GM19193 (cell line): ENCODE results near the gene ETV5.

Source experiments
- POLR2A ChIP-seq: IDR thresholded peaks from 4 replicates; pipeline ENCODE4 v1.6.1; 2011; ENCODE audit not compliant: insufficient read depth, insufficient read length; ENCODE audit errors: extremely low read depth

Gene ETV5

GRCh38 chr3:186042036-186042435 is 66.9 kb downstream of the ETV5 start:
- TF ChIP-seq POLR2A = no peak

DNA sequence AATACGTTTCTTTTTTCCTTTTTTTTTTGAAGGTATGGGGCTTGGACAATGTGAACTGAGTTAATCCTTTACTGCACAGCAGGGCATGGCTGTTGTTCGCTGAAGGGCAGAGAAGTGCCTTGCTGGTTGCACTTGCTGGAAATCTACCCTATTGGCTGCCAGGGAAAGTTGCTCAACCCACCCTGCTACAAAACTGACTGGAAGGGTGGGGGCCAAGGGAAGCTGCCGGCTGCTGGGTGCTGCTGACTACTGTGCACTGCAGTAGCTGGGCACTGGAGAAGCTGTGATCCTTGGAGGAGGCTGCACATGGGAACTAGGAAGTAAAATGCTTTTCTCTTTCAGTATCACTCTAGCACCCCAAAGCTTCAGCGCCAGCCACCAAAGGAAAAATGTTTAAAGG is 70.5 kb downstream of the ETV5 start:
- TF ChIP-seq POLR2A = no peak

GRCh38 chr3:186035277-186035676 is 73.6 kb downstream of the ETV5 start:
- no peak for TF ChIP-seq POLR2A

- no peak for TF ChIP-seq POLR2A
Measured at GRCh38 chr3:186032321-186032720, 76.6 kb downstream of the ETV5 start.

- no peak for TF ChIP-seq POLR2A
Measured at GRCh38 chr3:186025161-186025560, 83.7 kb downstream of the ETV5 start.

GRCh38 chr3:186024210-186024609 is 84.7 kb downstream of the ETV5 start:
- no peak for TF ChIP-seq POLR2A

DNA sequence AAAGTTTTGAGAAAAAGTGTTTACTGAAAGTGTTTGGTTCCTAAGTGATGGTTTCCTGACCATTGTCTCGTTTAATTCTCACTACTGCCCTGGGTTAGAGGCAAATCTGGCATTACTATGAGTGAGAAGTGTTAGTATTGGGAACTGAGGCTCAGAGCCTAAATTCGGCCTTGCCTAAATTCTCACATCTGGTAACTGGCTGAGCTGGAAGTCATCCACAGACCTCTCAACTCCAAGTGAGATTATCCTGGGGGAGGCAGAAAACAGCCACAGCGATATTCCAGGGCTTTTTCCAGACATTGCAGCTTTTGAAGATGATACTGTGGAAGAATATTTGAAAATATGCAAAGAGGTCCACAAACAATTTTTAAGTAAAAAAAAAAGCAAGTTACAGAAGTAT is 86.0 kb downstream of the ETV5 start:
- TF ChIP-seq POLR2A = no peak

DNA sequence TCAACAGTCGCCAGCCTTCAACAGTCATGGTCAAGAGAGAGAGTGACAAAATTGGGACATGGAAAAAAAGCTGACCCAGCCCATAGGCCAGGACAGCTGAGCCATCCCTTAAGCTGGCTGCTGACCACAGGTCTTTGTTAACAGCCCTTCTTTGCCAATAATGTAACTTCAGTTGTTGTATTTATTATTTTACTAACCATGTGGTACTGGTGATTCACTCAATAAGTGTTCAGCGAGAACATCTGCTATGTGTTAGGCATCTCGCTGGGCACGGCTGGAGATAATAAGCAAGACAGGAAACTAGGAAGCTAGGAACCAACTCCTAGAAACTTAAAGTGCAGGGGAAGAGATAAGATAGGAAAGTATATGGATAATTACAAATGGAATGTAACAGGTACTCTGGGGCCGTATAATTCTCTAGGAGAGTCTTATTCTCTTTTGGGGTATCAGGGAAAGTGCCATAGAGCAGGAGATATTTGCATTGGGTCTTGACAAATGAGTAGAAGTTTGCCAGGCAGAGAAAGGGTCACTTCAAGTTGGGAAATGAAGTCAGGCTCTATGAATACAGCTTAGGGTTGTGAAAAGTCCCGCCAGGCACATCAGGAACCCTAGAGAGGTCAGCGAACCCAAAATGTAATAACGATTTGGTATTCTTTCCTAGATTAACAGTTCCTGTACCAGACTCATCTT is 87.1 kb downstream of the ETV5 start:
- TF ChIP-seq POLR2A = no peak

- TF ChIP-seq POLR2A = no peak
Measured at GRCh38 chr3:186014866-186015265, 94.0 kb downstream of the ETV5 start.

DNA sequence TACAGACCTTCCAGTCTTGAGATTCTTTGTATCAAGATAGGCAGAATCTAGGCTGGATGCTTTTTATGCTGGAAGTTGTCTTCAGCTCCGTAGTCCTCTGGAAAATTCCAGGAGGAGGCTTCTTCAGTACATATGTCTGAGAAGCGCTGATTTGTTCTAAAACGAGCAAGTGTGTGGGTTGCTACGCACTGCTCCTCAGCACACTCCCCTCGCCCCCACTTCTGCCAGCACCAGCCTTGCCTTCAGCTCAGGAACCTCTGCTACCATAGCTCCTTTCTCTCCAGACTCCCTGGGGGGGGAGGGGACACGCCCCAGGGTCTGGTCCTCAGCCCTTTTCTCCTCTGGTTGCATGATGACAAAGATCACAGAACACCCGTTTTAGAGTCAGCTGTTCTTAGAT is 95.6 kb downstream of the ETV5 start:
- no peak for TF ChIP-seq POLR2A

- no peak for TF ChIP-seq POLR2A
Measured at GRCh38 chr3:186012137-186012536, 96.8 kb downstream of the ETV5 start.

DNA sequence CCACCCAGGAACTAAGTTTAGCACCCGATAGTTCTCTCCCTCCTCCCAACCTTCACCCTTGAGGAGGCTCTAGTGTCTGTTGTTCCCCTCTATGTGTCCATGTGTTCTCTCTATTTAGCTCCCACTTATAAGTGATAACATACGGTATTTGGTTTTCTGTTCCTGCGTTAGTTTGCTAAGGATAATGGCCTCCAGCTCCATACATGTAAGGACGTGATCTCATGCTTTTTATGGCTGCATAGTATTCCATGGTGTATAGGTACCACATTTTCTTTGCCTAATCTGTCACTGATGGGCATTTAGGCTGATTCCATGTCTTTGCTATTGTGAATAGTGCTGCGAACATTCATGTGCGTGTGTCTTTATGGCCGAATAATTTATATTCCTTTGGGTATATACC is 104.2 kb downstream of the ETV5 start:
- TF ChIP-seq POLR2A = no peak

DNA sequence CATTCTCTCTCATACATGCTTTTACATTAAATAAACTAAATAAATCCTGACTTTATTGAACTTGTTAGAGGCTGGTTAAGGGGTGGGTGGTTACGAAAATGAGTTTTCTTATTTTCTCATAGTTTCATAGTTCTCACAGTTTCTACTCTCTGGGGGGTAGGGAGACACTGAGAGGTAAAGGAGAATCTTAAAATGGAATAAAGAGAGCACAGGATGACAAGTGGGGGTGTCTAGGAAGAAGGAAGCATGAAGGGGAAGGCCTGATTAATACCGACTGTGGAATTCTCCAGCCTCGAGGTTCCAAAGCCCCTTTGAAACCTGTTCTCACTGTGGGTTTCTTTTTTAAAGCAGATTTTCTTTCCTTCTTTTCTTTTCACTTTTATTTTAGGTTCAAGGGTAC is 104.7 kb downstream of the ETV5 start:
- TF ChIP-seq POLR2A = no peak

DNA sequence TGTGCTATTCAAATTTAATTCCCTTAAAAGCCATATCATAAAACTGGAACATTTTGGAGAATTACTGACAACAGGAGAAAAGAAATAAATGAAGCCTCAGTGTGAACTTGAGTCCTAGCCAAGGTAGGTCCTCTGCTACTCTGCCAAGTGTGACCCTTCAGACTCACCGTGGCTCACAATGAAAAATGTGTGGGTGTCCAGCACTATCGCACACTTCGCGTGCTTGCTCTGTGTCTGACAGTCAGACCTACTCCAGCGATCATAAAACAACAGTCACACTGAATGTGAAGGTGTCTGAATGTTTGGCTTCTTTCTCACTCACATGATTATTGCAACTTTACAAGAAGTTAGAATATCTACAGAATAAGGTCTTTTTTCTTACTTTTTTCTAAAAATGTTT is 105.3 kb downstream of the ETV5 start:
- no peak for TF ChIP-seq POLR2A

- TF ChIP-seq POLR2A = no peak
Measured at GRCh38 chr3:186002884-186003472, 105.9 kb downstream of the ETV5 start.

DNA sequence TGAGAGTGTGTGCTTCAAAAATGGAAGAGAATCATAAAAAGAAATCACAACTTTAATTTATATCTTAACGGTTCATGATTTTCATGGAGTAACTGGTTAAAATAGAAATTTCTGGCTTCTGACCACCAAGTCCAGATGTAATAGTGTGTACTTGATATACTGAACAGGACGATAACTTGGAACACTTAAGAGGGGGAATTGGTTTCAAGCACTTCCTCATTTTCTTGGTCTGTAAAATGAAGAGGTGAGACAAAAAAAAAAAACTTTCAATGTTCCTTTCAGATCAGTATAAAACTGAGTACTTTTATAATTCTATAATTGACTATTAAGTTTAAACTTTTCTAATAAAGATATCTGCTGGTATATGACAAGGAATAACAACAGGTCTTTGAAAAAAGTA is 107.0 kb downstream of the ETV5 start:
- TF ChIP-seq POLR2A = no peak

DNA sequence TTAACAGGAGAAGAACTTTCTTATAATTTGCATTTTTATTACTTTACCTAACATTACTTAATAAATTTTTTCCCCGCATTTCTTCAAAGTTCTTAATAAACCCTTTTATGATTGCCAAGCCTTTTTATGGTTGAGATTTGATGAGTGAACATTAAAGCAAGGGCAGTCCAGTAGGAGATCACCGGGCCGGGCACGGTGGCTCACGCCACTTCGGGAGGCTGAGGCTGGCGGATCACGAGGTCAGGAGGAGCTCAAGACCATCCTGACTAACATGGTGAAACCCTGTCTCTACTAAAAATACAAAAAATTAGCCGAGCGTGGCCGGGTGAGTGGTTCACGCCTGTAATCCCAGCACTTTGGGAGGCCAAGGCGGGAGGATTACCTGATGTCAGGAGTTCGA is 109.7 kb downstream of the ETV5 start:
- no peak for TF ChIP-seq POLR2A
